ENCODE measurements around the gene SPTBN4. TPM values are rescaled to one million over a fixed set of nuclear protein-coding genes. Genes with fewer than 3 reads are reported as not detected.

Gene SPTBN4
- total RNA-seq, 1 donor from 2014 or later, result 3.4 TPM

DNA sequence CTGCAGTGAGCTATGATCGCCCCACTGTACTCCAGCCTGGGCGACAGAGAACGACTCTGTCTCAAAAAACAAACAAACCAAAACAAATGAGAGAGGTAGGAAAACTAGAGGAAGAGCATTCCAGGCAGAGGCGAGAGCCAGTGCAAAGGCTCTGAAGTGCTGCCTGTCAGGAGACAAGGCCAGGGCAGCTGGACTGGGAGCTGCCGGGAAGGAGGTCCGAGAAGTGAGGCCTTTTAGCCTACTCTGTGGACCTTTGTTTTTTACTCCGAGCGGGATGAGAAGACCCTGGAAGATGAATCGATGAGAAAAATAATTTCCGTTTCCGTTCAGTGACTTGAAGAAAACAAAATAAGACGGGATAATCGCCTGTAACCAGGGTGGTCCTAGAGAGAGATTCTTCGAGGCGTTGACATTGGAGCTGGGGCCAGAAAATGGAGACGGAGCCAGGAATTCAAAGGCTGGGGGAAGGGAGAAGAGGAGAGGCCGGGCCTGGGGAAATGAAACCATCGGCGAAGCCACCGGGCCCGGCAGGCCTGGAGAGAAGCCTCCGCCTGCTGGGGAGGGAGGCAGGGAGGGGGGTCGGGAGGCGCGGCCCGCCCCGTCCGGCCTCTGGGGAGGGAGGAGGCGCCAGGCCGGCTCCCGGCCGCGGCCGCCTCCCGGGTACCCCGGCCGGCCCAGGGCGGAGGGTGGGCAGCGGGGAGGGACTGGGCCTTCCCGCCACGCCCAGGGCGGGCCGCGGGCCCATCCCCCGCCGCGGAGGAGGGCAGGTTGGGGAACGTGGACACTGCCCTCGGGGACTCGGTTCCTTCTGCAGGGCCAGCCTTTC lies 33.2 kb upstream of the SPTBN4 start:
- Mint-ChIP-seq H3K9me3 (no peaks in the 10 kb centered on the region), H3K36me3 (peaks cover 5% of the 10 kb centered on the region), H3K27ac (peak overlapping the region; percentile 97), H3K4me3 (peak overlapping the region; percentile 80), H3K27me3 (ENCODE audit: low read depth) (no peaks in the 10 kb centered on the region), H3K4me1 (peaks cover 18% of the 10 kb centered on the region)
- TF ChIP-seq, protein P1, sequence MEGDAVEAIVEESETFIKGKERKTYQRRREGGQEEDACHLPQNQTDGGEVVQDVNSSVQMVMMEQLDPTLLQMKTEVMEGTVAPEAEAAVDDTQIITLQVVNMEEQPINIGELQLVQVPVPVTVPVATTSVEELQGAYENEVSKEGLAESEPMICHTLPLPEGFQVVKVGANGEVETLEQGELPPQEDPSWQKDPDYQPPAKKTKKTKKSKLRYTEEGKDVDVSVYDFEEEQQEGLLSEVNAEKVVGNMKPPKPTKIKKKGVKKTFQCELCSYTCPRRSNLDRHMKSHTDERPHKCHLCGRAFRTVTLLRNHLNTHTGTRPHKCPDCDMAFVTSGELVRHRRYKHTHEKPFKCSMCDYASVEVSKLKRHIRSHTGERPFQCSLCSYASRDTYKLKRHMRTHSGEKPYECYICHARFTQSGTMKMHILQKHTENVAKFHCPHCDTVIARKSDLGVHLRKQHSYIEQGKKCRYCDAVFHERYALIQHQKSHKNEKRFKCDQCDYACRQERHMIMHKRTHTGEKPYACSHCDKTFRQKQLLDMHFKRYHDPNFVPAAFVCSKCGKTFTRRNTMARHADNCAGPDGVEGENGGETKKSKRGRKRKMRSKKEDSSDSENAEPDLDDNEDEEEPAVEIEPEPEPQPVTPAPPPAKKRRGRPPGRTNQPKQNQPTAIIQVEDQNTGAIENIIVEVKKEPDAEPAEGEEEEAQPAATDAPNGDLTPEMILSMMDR (IDR thresholded peaks at IDR 0.05; ENCODE audit: unreplicated experiment), result no peak
- peak; percentile 64 to 78 for DNase-seq (ENCODE audit: low spot score in 2 of 2, unreplicated experiment in 2 of 2)

DNA sequence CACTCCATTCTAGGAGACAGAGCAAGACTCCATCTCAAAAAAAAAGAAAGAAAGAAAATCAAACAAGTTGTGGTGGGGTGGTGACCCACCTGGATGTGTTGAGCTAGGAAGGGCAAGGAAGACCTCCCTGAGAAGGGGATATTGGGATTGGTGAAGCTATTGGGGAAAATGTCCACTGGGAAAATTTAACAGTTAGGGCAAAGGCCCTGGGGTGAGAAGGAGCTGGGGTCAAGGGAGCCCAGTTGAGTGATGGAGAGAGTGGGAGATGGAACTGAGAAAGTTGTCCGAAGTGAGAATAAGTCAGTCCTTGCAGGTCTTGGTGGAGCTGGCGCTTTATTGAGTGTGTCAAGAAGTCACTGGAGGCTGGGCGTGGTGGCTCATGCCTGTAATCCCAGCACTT lies 28.5 kb upstream of the SPTBN4 start:
- no peak overlapping the region for H3K4me3 Mint-ChIP-seq
- H3K27ac Mint-ChIP-seq, result peak overlapping the region; percentile 22
- TF ChIP-seq, protein P1 (IDR thresholded peaks at IDR 0.05; ENCODE audit: unreplicated experiment), result no peak
- H3K9me3 Mint-ChIP-seq, result no peaks in the 10 kb centered on the region
- H3K27me3 Mint-ChIP-seq (ENCODE audit: low read depth), result no peaks in the 10 kb centered on the region
- peaks cover 17% of the 10 kb centered on the region for H3K36me3 Mint-ChIP-seq
- no peak for DNase-seq (ENCODE audit: low spot score in 2 of 2, unreplicated experiment in 2 of 2)
- H3K4me1 Mint-ChIP-seq, result peaks cover 25% of the 10 kb centered on the region

DNA sequence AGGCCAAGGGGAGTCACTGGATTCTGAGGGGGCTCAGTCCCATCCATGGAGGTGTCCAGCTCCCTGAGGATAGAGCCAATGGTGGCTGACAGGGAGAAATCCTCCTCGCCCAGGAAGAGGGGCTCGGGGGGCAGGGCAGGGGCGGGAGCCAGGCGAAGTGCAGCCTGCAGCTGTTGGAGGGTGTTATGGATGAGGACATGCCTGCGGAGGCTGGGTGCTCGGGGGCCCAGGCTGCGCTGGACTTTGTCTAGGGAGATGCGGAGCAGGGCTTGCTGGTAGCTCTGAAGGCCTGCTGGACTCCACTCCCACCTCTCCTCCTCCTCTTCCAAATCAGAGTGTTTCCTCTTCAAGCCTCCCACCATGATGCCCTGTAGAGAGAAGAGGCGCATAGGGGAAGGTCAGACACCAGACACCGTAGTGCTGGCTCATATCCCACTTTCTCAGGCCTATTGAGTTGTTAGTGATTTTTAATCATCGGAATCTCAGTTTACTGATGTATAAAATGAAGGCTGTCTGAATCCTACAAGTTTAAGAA lies 25.0 kb upstream of the SPTBN4 start:
- no peaks in the 10 kb centered on the region for H3K9me3 Mint-ChIP-seq
- TF ChIP-seq, protein P1 (IDR thresholded peaks at IDR 0.05; ENCODE audit: unreplicated experiment), result no peak
- H3K27me3 Mint-ChIP-seq (ENCODE audit: low read depth), result no peaks in the 10 kb centered on the region
- peak overlapping the region; percentile 98 for H3K27ac Mint-ChIP-seq
- DNase-seq (ENCODE audit: low spot score in 2 of 2, unreplicated experiment in 2 of 2), result no peak
- peaks cover 34% of the 10 kb centered on the region for H3K4me1 Mint-ChIP-seq
- peak overlapping the region; percentile 96 for H3K4me3 Mint-ChIP-seq
- peaks cover 15% of the 10 kb centered on the region for H3K36me3 Mint-ChIP-seq

DNA sequence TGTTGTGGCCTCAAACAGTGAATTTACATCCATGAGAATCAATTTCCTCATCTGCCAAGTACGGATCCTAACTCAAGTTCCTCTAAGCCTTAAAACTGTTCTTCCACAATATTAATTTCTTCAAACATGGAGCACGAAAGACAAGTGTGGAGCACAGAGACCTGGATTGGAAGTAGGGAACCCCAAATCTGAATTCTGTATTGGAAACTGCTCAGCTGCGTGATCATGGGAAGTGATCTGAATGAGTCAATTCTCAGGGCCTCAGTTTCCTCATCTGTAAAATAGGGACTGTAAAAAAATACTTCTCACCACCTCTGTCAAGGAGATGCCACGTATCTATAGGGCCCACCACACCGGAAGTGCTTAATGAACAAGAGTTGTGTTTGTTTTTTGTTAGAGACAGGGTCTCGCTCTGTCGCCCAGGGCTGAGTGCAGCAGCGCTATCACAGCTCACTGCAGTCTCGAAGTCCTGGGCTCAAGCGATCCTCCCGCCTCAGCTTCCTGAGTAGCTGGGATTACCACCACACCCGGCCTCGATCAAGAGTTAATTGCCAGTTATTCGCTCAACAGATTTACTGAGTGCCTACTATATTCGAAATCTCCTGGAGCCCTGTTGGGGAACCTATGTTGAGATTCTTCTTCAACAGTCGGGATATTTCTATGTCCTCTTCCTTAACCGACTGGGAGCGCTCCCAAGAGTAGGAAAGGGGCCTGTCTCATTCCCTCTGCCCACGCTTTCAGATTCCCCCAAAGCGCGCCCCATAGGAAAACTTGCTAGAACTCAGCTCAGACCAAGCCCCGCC lies 24.3 kb upstream of the SPTBN4 start:
- no peaks in the 10 kb centered on the region for H3K27me3 Mint-ChIP-seq (ENCODE audit: low read depth)
- no peaks in the 10 kb centered on the region for H3K9me3 Mint-ChIP-seq
- H3K4me1 Mint-ChIP-seq, result peaks cover 34% of the 10 kb centered on the region
- DNase-seq (ENCODE audit: low spot score in 2 of 2, unreplicated experiment in 2 of 2), result peak in 1 of 2 experiments; percentile 40
- H3K27ac Mint-ChIP-seq, result peak overlapping the region; percentile 98
- H3K4me3 Mint-ChIP-seq, result peak overlapping the region; percentile 96
- TF ChIP-seq, protein P1 (IDR thresholded peaks at IDR 0.05; ENCODE audit: unreplicated experiment), result no peak
- H3K36me3 Mint-ChIP-seq, result peaks cover 15% of the 10 kb centered on the region

DNA sequence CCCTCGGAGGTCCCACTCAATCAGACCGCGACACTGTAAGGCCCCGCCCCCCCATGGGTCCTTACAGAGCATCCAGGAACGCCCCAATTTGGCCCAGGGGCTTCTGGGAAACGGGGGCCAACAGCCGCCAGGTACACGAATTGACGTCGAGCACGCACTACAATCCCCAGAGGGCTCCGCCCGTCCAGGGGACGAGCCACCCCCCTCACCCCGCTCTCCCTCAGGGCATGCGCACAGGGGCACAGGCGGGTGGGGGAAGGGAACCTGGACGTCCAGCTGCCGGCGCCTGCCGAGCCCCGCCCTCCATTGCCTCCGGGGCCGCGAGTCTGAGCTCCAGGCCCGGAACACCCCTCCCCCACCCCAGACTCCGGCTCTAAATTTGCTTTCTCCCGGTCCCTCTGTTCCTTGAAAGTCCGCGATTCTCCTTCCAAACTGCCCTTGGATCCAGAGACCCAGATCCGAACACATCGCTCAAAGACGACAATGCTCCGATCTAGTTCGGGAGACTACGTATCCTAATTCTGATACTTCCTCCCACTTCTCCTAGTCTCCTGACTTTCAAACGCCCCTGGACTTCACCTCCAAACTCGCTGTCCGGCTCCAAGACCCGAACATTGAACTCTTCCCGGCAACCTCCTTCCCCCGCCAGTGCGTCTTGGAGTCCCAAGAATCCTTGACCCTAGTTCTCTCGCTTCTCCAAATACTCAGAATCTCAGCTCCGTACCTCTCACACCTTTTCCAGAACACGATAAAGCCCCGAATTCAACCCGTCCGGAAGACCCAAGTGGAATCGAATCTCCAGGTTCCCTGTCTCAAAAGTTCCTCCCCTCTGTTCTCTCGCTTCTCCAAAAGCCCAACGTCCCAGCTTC lies 23.4 kb upstream of the SPTBN4 start:
- Mint-ChIP-seq H3K36me3 (peaks cover 13% of the 10 kb centered on the region), H3K4me1 (peaks cover 34% of the 10 kb centered on the region), H3K4me3 (peak overlapping the region; percentile 96), H3K27me3 (ENCODE audit: low read depth) (no peaks in the 10 kb centered on the region), H3K9me3 (no peaks in the 10 kb centered on the region), H3K27ac (peak overlapping the region; percentile 99)
- TF ChIP-seq, protein P1 (IDR thresholded peaks at IDR 0.05; ENCODE audit: unreplicated experiment), result no peak
- peak; percentile 97 to 98 for DNase-seq (ENCODE audit: low spot score in 2 of 2, unreplicated experiment in 2 of 2)

All from mesothelial cell of epicardium (in vitro differentiated cells).